ENCODE data around the gene SEC24A.

DNA sequence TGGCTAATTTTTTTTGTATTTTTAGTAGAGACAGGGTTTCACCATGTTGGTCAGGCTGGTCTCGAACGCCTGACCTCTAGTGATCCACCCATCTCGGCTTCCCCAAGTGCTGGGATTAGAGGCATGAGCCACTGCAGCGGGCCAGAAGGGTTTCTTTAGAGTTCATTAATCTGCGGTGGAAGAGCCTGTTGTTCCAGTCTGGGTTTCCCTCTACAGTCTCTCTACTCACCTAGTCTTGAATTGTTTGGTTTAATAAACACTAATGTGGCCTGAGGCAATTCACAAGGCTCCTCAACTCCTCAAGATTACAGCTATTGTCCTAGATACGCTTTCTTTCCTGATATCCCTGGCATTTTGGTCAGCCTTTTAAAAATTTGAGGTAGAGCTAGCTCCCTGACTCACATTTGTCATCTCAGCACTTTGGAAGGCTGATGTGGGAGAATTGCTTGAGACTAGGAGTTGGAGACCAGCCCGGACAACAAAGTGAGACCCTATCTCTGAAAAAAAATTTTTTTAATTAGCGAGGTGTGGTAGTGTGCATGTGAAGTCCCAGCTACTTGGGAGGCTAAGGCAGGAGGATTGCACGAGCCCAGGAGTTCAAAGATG is 11.4 kb upstream of the SEC24A start:
- TF ChIP-seq POLR2AphosphoS5 (IDR thresholded peaks at IDR 0.05; ENCODE audit: low read depth, low read length) = no peak
- TF ChIP-seq POLR2A (IDR thresholded peaks at IDR 0.05; ENCODE audit: low read depth, low read length) = no peak

All from GM12892 (cell line).